HG03457 (cell line): ENCODE results near the gene RAB40B.

ENCODE experiments used
- ATAC-seq: cut with Tn5 transposase; IDR thresholded peaks from one replicate; pipeline ENCODE4 v1.9.1; 2021; ENCODE audit warnings: moderate number of reproducible peaks; ENCODE audit not compliant: unreplicated experiment

The RAB40B gene

DNA sequence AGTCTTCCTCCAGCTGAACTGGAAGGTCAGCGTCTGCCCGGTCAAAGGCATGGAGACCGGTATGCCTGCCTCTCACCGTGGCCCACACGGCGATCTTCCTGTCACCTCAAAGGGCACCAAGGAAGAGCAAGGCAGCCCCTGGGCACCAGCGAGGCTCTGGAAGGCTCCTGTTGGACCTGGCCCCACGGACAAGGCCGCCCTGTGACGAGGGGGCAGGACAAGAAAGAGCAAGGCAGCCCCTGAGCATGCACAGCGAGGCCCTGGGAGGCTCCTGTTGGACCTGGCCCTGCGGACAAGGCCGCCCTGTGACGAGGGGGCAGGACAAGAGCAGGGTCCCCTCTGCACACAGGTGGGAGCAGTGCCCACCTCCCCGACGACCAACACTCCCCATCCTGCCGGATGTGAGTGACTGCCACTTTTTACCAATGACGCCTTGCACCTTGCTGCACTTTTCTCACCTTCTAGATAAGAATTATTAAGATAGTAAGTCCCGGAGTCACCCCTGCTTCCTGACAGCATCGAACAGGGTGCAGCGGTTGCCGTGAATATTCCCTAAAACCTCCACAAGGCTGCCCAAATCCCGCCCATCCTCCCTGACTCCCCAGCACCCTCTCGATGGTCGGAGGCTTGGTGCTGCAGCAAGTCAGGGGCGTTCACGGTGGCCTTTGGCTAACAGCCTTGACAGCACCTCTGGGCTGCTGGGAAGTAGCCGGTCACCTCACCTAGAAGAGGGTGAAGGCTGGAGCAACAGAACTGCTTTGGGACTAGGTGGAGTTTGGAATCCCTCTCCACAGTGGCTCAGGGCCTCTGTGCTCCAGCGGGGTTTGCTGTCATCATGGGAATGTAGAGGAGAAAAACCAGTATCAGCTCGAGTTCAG lies 44.6 kb downstream of the RAB40B start:
- no peak for ATAC-seq

- no peak for ATAC-seq
Measured at GRCh38 chr17:82650723-82651122, 47.8 kb downstream of the RAB40B start.

- no peak for ATAC-seq
Measured at GRCh38 chr17:82649501-82650261, 48.8 kb downstream of the RAB40B start.

DNA sequence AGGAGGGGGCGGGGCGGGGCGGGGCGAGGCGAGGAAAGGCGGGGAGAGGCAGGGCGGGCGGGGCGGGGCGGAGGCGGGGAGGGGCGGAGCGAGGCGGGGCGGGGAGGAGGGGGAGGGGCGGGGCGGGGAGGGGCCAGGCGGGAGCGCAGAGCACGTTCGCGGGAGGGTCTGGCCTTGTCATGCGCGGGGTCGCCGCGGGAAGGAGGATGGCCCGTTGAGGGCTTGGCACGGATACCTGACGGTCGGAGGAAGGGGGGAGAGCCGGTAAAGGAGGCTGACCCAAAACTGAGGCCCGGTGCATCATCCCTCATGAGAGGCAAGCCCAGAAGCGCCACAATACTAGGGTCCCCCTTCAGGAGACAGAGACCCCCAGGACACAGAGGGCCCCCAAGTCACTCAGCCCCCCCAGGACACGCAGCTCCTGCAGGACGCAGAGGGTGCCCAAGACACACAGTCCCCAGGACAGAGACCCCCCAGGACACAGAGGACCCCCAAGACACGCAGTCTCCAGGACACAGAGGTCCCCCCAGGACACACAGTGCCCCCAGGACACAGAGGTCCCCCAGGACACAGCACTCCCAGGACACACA lies 49.7 kb downstream of the RAB40B start:
- ATAC-seq, result no peak

DNA sequence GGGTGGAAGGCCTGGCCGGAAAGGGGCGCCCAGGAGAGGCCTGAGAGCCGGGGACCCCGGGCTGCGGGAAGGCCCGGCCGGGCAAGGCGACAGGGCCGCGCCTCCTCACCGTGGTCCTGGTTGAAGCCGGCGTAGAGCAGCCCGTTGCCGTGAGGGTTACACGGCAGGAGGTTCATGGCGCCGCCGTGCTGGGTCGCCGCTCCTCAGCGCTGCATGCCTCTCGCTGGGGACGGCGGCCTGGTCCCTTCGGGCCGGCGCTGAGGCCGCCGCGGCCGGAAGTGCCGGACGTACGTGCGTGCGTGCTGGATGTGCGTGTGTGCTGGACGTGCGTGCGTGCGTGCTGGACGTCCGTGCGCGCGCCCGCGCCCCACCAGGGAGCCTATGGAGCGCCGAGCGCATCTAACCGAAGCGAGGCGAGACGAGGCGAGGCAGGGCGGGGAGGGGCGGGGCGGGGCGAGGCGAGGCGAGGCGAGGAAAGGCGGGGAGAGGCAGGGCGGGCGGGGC lies 50.3 kb downstream of the RAB40B start, which contains the start of gene WDR45B:
TSS of gene WDR45B (minus strand) at position 280 of the 504 bp plus-strand sequence. CDS start at position 176, 104 bp downstream.
- peak; percentile 52 for ATAC-seq

- ATAC-seq, result peak; percentile 27
Measured at GRCh38 chr17:82647593-82648164, 50.8 kb downstream of the RAB40B start.

DNA sequence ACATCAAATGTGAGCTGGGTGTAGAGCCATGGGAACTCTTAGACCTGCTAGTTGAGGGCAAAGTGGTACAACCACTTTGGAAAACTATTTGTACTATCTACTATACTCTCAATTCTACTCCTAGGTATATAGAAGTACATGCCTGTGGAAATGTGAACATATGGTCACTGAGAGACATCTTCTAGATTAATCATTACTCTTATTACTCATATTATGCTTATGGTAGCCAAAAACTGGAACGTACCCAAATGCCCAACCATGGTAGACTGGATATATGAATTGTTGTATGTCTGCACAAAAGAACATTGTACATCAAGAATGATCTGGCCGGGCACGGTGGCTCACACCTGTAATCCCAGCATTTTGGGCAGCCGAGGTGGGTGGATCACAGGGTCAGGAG lies 53.0 kb downstream of the RAB40B start:
- ATAC-seq, result no peak

DNA sequence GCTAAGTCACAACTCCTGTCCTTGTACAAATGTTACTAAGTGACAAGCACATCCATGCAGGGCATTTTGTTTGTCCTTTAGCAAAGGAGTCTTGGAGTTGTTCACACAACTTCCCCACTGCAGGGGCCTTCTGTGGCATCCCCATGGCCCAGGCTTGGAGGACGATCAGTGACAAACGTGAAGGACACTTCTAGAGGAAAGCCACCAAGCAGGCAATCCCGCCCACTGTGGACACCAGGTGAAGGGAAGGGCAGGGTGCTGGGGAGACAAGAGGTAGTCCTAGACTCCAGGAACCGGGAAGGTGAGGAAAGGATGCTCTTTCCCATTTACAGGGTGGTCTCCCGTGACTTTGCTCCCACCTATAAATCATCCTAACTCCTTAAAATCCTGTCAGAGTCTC lies 54.4 kb downstream of the RAB40B start:
- ATAC-seq, result no peak

DNA sequence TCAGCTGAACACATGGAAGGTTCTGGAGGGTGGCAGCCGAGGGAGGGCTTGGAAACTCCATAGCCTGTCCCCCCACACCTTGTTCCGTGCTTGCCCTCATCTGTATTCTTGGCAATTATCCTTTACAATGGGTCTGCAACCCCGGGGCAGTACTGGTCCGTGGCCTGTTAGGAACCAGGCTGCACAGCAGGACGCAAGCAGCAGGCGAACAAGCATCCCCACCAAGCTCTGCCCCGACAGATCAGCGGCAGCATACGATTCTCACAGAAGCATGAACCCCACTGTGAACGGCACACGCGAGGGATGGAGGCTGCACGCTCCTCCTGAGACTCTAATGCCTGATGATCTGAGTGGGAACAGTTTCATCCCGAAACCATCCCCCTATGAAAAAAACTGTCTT lies 56.5 kb downstream of the RAB40B start:
- no peak for ATAC-seq

DNA sequence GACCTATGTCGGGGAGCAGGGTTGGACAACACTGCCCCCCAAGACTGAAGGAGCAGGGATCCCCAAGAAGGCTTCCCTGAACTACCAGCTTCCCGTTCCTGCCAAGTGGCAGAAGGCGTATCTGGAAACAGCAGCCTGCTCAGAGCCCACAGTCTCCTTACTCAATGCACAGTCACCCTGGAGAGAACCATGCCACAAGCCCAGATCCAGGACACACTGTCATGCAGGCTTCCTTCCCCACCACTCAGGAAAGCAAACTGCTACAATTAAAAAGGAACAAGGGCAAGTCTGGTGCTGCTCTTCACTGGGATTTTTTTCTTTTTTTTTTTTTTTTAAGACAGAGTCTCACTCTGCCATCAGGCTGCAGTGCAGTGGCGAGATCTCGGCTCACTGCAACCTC lies 58.5 kb downstream of the RAB40B start:
- no peak for ATAC-seq

DNA sequence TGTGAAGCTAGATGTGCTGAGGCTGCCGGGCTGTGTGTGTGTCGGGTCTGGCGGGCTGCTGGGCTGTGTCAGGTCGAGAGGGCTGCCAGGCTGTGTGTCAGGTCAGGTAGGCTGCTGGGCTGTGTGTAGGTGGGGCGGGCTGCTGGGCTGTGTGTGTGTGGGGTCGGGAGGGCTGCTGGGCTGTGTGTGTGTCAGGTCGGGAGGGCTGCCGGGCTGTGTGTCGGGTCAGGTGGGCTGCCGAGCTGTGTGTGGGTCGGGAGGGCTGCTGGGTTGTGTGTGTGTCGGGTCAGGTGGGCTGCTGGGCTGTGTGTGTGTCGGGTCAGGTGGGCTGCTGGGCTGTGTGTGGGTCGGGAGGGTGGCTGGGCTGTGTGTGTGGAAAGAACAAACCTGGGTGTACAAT lies 58.9 kb downstream of the RAB40B start:
- ATAC-seq, result no peak

DNA sequence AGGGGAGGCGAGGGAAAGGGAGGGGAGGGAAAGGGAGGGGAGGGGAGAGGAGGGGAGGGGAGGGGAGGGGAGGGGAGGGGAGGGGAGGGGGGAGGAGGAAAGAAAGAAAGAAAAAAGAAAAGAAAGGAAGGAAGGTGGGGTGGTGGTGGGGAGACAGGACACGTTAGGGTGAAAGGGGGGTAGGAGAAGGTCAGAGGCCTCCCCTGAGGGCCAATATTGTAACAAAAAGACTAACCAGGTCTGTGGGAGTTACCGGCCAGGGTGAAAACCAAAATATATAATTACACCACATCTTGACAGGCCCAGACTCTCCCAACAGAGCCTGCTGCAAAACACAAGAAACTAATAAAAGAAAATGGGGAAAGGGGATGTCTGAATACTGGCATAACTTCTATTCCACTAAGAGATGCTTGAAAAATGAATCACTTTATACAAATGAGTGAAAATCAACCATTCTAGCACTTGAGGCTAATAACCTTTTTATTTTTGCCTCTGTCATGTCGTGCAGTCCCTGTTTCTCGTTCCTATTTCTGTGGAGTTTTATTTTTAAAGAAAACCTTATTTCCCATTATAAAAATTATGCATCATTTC lies 60.2 kb downstream of the RAB40B start:
- ATAC-seq, result no peak

- ATAC-seq, result no peak
Measured at GRCh38 chr17:82636626-82637598, 61.6 kb downstream of the RAB40B start.

DNA sequence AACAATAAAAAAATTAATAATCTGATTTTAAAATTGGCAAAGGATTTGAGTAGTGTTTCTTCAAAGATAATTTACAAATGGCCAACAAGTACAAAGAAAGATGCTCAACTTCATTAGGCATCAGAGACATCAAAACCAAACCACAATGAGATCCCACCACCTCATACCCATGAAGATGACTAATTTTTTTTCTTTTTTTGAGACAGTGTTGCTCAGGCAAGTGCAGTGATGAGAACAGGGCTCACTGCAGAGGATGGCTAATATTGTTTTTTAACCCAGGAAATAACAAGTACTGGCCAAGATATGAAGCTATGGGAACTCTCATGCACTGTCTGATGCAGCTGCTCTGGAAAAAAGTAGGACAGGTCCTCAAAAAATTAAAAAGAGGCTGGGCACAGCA lies 65.2 kb downstream of the RAB40B start:
- ATAC-seq, result no peak

DNA sequence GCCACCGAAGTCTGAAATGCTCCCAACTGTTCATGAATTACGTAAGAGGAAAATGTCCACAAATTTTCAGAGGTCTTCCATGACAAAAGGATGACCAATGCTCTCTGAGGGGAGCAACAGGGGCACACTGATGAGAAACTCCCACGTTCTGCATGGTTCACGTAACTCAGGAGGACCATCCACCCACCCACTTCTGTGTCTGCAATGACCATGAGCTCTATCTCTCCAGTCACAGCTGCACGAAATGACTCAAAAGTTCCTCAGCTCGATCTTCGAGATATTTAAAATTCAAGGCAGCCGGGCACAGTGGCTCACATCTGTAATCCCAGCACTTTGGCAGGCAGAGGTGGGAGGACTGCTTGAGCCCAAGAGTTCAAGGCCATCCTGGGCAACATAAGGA lies 66.0 kb downstream of the RAB40B start:
- no peak for ATAC-seq

- ATAC-seq, result no peak
Measured at GRCh38 chr17:82631544-82631943, 67.0 kb downstream of the RAB40B start.

DNA sequence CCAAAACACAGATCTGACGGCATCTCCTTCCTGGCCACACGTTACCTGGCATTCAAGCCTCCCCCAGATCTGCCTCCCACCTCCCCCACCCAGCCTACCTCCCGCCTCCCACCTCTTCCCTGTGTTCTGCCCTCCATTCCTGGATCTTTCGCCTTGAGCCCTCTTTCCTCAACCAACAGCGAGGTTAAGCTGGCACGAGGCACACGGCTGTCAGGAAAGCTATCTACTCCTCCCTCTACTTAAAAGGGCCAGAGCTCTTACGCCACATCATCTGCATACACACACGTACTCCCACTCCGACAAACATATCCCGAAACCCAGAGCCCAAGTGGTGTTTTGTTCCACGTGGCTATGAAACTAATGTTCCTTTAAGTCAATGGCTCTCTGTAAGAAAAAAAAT lies 68.3 kb downstream of the RAB40B start:
- no peak for ATAC-seq

DNA sequence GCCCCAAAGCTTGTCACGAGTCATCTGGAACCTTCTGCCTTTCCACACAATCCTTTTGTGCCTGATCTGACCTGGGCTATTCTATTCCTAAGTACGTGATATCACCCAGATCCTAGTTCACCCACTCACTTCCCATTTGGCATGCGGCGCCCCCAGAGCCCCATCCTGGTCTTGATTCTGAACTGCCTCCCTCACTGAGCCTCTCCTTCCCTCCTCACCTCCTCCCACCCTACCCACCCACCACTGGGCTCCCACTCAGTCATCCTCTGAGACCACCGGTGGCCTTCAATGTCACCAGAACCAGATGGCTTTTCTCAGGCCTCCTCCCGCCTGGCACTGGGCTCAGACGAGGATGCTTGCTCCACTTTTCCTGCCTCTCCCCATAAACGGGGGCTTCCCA lies 68.8 kb downstream of the RAB40B start:
- no peak for ATAC-seq

DNA sequence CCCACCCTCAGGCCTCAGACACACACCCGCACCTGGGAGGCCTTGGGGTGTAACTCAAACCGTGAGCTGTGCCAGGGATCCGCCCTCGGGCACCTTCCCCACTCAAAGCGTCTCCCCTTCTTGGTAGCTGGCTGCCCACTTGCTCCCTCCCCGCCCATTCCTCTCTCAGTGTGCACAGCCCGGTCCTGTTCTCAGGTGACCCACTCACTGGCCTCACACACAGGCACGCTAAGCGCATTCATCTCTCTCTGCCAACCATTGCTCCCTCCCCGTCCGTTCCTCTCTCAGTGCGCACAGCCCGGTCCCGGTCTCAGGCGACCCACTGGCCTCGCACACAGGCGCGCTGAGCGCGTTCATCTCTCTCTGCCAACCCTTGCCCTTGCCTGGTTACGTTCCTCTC lies 71.1 kb downstream of the RAB40B start:
- no peak for ATAC-seq

DNA sequence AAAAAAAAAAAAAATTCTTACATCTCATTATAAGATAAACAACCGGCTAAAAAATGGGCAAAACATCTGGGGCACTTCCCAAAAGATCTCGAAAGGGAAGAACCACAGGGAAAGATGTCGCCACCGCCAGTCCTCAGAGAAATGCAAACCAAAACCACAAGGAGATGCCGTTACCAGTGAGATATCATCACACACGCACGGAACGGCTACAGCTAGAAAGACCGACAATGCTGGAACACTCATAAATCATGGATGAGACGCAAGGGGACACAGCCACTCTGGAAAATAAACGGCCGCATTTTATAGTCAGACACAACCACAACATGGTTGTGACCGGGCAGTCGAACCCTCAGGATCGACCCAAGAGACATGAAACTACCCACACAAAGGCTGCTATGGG lies 74.8 kb downstream of the RAB40B start:
- no peak for ATAC-seq
